ENCODE measurements around the gene WDR18.

WDR18 gene

DNA sequence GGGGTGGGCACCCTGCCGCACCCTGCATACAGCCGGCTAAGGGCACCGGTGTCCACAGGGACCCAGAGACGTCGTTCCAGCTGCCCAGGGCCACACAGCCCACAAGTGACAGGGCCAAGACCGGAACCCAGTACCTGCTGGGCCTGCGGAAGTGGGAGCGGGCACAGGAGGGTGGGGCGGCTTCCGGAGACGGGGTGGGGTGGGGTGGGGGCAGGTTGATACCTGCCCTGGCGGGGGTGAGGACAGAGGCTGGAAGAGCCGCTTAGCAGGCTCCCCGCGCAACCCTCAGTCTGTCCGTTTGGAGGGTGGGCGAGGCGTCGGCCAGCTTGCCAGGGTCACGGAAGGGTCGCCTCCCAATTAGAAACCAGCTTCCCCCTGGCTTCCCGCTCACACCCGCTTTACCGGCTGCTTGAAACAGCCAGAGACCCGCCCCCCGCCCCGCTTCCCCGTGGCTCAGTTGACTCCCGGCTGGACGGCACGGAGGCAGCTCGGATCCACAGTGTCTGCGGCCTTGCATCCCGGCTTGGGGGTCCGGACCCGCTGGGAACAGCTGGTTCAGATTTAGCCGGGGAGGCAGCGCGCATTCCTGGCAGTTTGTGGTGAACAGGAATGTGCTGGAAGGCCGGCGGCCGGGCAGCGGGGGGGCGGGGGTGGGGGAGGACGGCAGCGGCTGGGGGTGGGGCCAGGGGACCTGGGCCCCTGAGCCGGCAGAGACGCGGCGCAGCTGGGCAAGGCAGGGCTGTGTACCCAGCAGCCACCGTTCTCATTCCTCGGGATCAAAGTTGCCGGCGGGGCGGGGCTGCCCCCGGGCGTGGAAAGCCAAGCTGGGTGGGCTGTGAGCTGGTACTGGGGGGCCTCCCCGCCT, 44.1 kb downstream of the WDR18 start:
- Histone ChIP-seq H3K9ac (ENCODE audit: low read length) (peak overlapping the region; percentile 92), H3K4me1 (ENCODE audit: control insufficient read depth, insufficient read depth, low read length) (peaks cover 26% of the 10 kb centered on the region), H3K9me3 (ENCODE audit: control insufficient read depth, low read length) (no peaks in the 10 kb centered on the region), H3K4me3 (ENCODE audit: low read length) (peak overlapping the region; percentile 82), H3K36me3 (ENCODE audit: control insufficient read depth, insufficient read depth, low read length) (no peaks in the 10 kb centered on the region), H3K27me3 (ENCODE audit: control insufficient read depth, insufficient read depth, low read length) (no peaks in the 10 kb centered on the region)

DNA sequence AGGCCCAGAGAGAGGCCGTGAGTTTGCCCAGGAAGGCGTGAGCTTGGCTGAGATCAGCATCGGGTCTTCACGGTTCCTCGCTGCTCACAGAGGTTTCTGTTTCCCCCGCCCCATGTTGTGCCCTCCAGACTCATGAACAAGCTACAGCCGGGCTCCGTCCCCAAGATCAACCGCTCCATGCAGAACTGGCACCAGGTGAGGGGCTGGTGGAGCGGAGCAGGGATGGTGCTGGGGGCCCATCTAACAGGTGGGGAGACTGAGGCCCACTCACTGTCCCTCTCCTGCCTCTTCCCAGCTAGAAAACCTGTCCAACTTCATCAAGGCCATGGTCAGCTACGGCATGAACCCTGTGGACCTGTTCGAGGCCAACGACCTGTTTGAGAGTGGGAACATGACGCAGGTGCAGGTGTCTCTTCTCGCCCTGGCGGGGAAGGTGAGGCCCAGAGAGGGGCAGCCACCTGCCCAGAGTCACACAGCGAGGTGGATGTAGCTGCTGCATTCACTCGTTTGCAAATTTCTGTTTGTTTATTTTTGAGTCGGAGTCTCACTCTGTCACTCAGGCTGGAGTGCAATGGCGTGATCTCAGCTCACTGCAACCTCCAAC, 48.2 kb downstream of the WDR18 start:
- Histone ChIP-seq H3K9me3 (ENCODE audit: control insufficient read depth, low read length) (no peaks in the 10 kb centered on the region), H3K9ac (ENCODE audit: low read length) (no peak overlapping the region), H3K36me3 (ENCODE audit: control insufficient read depth, insufficient read depth, low read length) (no peaks in the 10 kb centered on the region), H3K27me3 (ENCODE audit: control insufficient read depth, insufficient read depth, low read length) (no peaks in the 10 kb centered on the region), H3K4me3 (ENCODE audit: low read length) (no peak overlapping the region), H3K4me1 (ENCODE audit: control insufficient read depth, insufficient read depth, low read length) (peaks cover 15% of the 10 kb centered on the region)

DNA sequence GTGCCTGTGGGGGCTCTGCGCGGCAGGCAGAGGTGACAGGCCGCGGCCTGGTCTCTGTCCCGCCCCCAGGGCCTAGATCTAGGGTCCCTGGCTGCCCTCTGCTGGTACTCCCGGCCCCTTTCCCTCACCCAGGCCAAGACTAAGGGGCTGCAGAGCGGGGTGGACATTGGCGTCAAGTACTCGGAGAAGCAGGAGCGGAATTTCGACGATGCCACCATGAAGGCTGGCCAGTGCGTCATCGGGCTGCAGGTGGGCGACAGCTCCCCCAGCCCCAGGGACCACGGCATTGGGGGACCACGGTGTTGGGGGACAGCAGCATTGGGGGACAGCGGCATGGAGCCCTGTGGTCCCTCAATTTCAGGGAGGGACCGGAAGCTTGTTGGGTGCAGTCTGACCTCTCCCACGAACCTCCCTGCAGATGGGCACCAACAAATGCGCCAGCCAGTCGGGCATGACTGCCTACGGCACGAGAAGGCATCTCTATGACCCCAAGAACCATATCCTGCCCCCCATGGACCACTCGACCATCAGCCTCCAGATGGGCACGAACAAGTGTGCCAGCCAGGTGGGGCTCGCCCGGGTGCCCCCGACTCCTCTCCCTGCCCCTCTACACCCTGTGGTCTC, 52.0 kb downstream of the WDR18 start:
- Histone ChIP-seq H3K9me3 (ENCODE audit: control insufficient read depth, low read length) (no peaks in the 10 kb centered on the region), H3K27me3 (ENCODE audit: control insufficient read depth, insufficient read depth, low read length) (no peaks in the 10 kb centered on the region), H3K4me3 (ENCODE audit: low read length) (no peak overlapping the region), H3K4me1 (ENCODE audit: control insufficient read depth, insufficient read depth, low read length) (peaks cover 17% of the 10 kb centered on the region), H3K36me3 (ENCODE audit: control insufficient read depth, insufficient read depth, low read length) (no peaks in the 10 kb centered on the region), H3K9ac (ENCODE audit: low read length) (no peak overlapping the region)

DNA sequence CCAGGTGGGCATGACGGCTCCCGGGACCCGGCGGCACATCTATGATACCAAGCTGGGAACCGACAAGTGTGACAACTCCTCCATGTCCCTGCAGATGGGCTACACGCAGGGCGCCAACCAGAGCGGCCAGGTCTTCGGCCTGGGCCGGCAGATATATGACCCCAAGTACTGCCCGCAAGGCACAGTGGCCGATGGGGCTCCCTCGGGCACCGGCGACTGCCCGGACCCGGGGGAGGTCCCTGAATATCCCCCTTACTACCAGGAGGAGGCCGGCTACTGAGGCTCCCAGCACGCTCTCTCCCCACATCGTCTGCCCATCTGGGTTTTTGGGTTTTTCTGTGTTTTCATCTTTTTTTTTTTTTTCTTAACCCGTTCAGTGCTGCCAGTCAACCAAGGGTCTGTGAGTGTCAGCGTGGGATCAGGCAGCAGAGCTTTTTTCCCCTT, 53.5 kb downstream of the WDR18 start:
- Histone ChIP-seq H3K4me1 (ENCODE audit: control insufficient read depth, insufficient read depth, low read length) (peaks cover 26% of the 10 kb centered on the region), H3K9me3 (ENCODE audit: control insufficient read depth, low read length) (no peaks in the 10 kb centered on the region), H3K36me3 (ENCODE audit: control insufficient read depth, insufficient read depth, low read length) (no peaks in the 10 kb centered on the region), H3K9ac (ENCODE audit: low read length) (no peak overlapping the region), H3K27me3 (ENCODE audit: control insufficient read depth, insufficient read depth, low read length) (peaks cover 4% of the 10 kb centered on the region), H3K4me3 (ENCODE audit: low read length) (no peak overlapping the region)

DNA sequence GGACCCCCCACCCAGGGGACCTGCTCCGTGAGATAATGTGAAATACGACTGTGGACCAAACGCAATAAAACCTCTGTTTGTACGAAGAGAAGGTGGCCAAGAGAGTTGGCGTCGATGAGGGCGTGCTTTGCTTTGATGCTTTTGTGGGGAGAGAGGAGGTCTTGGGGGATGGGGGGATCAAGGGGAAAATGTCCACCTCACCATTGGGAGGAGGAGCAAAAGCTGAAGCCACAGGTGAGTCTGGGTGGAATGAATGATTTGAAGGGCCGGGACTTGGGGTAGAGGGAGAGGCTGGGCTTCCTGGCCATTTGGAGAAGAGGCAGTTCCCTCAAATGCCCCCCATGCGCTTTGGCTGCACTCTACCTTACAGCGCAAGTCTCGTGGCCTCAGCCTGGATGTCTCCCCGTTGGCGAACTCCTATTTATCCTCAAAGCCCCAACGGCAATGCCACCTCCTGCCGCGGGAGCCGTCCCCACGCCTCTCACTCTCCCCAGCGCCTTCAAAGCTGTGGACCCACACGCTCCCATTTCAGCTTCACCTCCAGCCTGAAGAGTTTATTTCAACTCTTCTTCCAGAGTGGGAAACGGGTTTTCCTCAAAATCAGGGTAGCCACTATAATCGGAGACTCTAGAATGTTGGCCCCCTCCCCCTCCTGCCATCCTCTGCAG, 55.0 kb downstream of the WDR18 start:
- peaks cover 26% of the 10 kb centered on the region for H3K4me1 ChIP-seq (ENCODE audit: control insufficient read depth, insufficient read depth, low read length)
- no peaks in the 10 kb centered on the region for H3K36me3 ChIP-seq (ENCODE audit: control insufficient read depth, insufficient read depth, low read length)
- H3K9ac ChIP-seq (ENCODE audit: low read length) = no peak overlapping the region
- no peak overlapping the region for H3K4me3 ChIP-seq (ENCODE audit: low read length)
- peaks cover 4% of the 10 kb centered on the region for H3K27me3 ChIP-seq (ENCODE audit: control insufficient read depth, insufficient read depth, low read length)
- H3K9me3 ChIP-seq (ENCODE audit: control insufficient read depth, low read length) = no peaks in the 10 kb centered on the region

DNA sequence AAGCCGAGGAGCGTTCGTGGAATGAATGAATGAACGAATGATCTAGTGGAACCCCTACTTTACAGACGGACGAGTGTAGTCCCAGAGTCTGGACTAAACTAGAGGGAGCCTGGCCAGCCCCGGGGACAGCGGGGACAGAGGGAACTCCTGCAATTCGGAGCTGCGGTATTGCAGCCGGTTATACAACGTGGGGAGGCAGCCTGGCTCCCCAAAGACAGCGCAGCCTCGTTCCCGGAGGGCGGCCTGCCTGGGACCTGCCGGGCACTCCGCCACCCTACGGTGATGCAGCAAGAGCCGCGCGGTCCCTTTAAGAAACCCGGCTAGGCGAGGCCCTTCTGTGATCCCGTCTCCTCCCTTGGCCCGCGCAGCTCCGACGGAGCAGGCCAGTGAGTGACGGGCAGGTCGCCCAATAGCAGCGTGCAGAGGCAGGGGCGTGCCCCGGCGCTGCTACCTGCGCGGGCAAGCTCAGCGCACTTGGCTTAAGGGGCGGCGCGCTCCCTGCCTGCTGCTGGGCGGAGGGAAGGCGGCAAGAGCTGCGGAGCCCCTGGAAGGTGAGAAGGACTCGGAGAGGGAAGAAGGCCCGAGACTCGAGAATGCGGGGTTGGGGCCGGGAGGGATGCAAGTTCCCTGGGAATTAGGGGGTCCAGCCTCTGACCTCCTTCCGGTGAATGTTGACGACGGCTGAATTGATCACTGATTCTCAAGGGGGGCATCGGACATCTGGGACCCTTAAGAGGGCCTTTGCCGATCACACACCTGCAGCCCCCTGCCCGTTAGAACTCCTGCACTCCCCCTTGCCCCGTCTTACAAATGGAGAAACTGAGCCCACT, 55.7 kb downstream of the WDR18 start, which contains the start of gene ABCA7:
Gene ABCA7 (plus strand): TSS at position 462 of the 830 bp plus-strand sequence. CDS start 1,255 bp downstream, outside the sequence.
- Histone ChIP-seq H3K4me1 (ENCODE audit: control insufficient read depth, insufficient read depth, low read length) (peaks cover 26% of the 10 kb centered on the region), H3K9me3 (ENCODE audit: control insufficient read depth, low read length) (no peaks in the 10 kb centered on the region), H3K4me3 (ENCODE audit: low read length) (peak within 1 kb of the TSS; percentile 74), H3K36me3 (ENCODE audit: control insufficient read depth, insufficient read depth, low read length) (no peaks in the 10 kb centered on the region), H3K27me3 (ENCODE audit: control insufficient read depth, insufficient read depth, low read length) (peaks cover 4% of the 10 kb centered on the region), H3K9ac (ENCODE audit: low read length) (peak within 1 kb of the TSS; percentile 60)

DNA sequence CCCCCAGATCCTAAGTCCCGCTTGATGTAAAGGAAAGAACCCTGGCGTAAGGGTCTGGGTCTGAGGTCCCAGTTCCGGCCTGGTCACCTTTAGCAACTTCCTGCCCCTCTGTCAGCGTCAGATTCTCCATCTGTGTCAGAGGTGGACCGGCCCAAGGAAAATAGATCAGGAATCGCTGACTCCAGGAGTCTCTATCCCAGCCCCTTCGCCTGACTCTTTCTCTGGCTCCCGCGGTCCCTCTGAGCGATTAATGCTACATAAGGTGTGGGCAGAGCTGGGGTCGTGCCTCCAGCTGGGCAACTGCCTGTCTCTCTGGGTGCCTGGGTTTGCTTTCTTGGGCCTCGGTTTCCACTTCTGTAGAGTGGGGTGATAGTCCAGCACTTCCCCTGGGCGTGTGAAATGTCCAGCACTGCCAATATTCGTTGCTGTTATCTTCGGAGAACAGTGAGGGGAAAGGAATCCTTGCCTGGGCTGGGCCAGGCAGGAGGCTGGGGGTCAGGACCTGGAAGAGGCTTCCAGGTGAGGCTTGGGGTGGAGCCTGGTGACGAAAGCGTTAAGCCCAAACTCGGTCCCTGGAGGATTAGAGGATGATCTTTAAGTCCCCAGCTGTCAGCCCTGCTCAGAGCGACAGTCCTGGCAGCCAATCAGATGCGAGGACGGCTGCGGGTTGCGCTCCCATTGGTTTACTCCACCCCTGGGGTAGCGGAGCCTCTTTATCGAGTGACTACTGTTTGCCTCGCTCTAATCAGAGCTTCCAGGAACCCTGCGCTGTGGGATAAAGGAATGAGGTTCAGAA, 56.5 kb downstream of the WDR18 start:
- Histone ChIP-seq H3K27me3 (ENCODE audit: control insufficient read depth, insufficient read depth, low read length) (peaks cover 4% of the 10 kb centered on the region), H3K9ac (ENCODE audit: low read length) (peak overlapping the region; percentile 60), H3K4me3 (ENCODE audit: low read length) (peak overlapping the region; percentile 74), H3K4me1 (ENCODE audit: control insufficient read depth, insufficient read depth, low read length) (peaks cover 26% of the 10 kb centered on the region), H3K9me3 (ENCODE audit: control insufficient read depth, low read length) (no peaks in the 10 kb centered on the region), H3K36me3 (ENCODE audit: control insufficient read depth, insufficient read depth, low read length) (no peaks in the 10 kb centered on the region)

DNA sequence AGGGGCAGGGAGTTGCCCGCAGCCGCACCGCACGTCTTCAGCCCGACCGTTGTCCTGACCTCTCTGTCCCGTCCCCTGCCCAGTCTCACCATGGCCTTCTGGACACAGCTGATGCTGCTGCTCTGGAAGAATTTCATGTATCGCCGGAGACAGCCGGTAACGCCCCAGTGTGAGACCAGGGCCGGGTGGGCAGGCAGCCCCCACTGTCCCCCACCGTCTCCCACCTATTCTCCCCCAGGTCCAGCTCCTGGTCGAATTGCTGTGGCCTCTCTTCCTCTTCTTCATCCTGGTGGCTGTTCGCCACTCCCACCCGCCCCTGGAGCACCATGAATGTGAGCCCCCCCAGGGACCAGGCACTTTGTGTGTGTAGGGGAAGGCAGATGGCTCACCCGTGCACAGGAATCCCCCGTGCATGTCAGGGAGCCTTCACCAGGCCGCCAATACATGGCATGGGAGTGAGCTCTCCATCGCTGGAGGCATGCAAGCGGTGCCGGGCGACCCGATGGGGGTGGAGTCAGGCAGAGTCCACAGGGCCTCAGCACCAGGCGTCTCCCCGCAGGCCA, 57.2 kb downstream of the WDR18 start:
- H3K4me3 ChIP-seq (ENCODE audit: low read length) = no peak overlapping the region
- H3K36me3 ChIP-seq (ENCODE audit: control insufficient read depth, insufficient read depth, low read length) = no peaks in the 10 kb centered on the region
- peaks cover 26% of the 10 kb centered on the region for H3K4me1 ChIP-seq (ENCODE audit: control insufficient read depth, insufficient read depth, low read length)
- peaks cover 4% of the 10 kb centered on the region for H3K27me3 ChIP-seq (ENCODE audit: control insufficient read depth, insufficient read depth, low read length)
- H3K9me3 ChIP-seq (ENCODE audit: control insufficient read depth, low read length) = no peaks in the 10 kb centered on the region
- H3K9ac ChIP-seq (ENCODE audit: low read length) = no peak overlapping the region

DNA sequence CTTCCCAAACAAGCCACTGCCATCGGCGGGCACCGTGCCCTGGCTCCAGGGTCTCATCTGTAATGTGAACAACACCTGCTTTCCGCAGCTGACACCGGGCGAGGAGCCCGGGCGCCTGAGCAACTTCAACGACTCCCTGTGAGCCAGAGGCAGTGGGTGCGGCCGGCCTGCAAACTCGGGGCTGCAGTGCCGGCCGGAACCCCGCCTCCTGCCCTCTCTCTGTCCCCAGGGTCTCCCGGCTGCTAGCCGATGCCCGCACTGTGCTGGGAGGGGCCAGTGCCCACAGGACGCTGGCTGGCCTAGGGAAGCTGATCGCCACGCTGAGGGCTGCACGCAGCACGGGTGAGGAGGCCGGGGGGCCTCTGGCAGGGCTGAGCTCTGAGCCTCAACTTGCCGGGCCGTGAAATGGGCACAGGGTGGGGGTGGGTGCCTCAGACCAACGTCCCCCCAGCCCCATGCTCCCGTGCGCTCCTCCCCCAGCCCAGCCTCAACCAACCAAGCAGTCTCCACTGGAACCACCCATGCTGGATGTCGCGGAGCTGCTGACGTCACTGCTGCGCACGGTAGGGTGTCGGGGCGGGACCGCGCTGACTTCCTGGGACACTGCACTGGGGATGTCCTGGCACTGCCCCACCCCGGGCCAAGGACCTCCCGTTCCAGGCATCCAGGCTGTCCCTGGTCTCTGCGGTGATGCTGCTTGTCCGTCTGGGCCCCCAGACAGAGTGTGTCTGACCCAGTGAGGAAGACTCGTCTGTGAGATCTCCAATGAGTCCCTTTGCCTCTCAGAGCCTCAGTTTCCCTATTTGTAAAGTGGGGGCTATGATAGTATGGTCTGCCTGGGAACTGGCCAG, 57.9 kb downstream of the WDR18 start:
- H3K9ac ChIP-seq (ENCODE audit: low read length) = no peak overlapping the region
- H3K27me3 ChIP-seq (ENCODE audit: control insufficient read depth, insufficient read depth, low read length) = peaks cover 4% of the 10 kb centered on the region
- H3K4me3 ChIP-seq (ENCODE audit: low read length) = no peak overlapping the region
- peaks cover 26% of the 10 kb centered on the region for H3K4me1 ChIP-seq (ENCODE audit: control insufficient read depth, insufficient read depth, low read length)
- H3K9me3 ChIP-seq (ENCODE audit: control insufficient read depth, low read length) = no peaks in the 10 kb centered on the region
- H3K36me3 ChIP-seq (ENCODE audit: control insufficient read depth, insufficient read depth, low read length) = no peaks in the 10 kb centered on the region
